Right atrium auricular region (tissue), 2 donors: ENCODE data around the gene GPX2. TPM values are rescaled to one million over a fixed set of nuclear protein-coding genes. Genes with fewer than 3 reads are reported as not detected.

ENCODE experiments used
- DNase-seq: peaks from one replicate; pipeline ENCODE4 v3.0.0-alpha.2; 2019; ENCODE audit warnings: low spot score
- H3K27ac ChIP-seq, 2 donors: fragments of 200-600 bp; sonication (generic); 1 replicate in 1 of 2; 2 replicates in 1 of 2; pipeline ENCODE4 v1.5.1; 2016 to 2019
- H3K27me3 ChIP-seq, 2 donors: fragments of 200-600 bp; sonication (generic); one replicate each; pipeline versions ENCODE4 v1.5.1 to v1.6.0; 2017 to 2019
- H3K36me3 ChIP-seq: fragments of 200-600 bp; sonication (generic); one replicate; pipeline ENCODE4 v1.5.1; 2016
- H3K4me1 ChIP-seq, 2 donors: fragments of 200-600 bp; sonication (generic); one replicate each; pipeline versions ENCODE4 v1.5.1 to v1.6.0; 2017 to 2019
- H3K4me3 ChIP-seq, 2 donors: fragments of 200-600 bp; sonication (generic); 1 replicate in 1 of 2; 2 replicates in 1 of 2; pipeline ENCODE4 v1.5.1; 2017 to 2019; ENCODE audit warnings: mild to moderate bottlenecking in 1 of 2, moderate library complexity in 1 of 2
- H3K9me3 ChIP-seq, 2 donors: fragments of 200-600 bp; sonication (generic); one replicate each; pipeline ENCODE4 v1.5.1; 2019
- CTCF ChIP-seq, 2 donors: fragments of 200-600 bp; sonication (generic); IDR thresholded peaks; one replicate each; pipeline ENCODE4 v1.5.1; 2019; ENCODE audit warnings: antibody characterized with exemption in 2 of 2
- total RNA-seq, 2 donors: library from RNA; depleted of rRNA; stranded (reverse); fragments of >200 nt; gene quantifications; one replicate each; pipeline ENCODE4 v1.1.0, GENCODE V29; 2016

The GPX2 gene
- total RNA-seq, 2 donors from 2014 or later = not detected

- H3K36me3 ChIP-seq = peaks cover 14% of the 10 kb centered on the region
- no peaks in the 10 kb centered on the region for H3K9me3 ChIP-seq
- no peak for TF ChIP-seq CTCF (IDR thresholded peaks at IDR 0.05)
- peak; percentile 53 for DNase-seq
- H3K4me3 ChIP-seq = no peak overlapping the region
- H3K27ac ChIP-seq = no peak overlapping the region
- H3K4me1 ChIP-seq = peaks cover 0 to 12% of the 10 kb centered on the region in 2 donors
- no peaks in the 10 kb centered on the region for H3K27me3 ChIP-seq
Observed at GRCh38 chr14:64944041-64944440, 1.5 kb upstream of the GPX2 start.

GRCh38 chr14:64943556-64943955, 1.0 kb upstream of the GPX2 start:
- Histone ChIP-seq H3K36me3 (peaks cover 11% of the 10 kb centered on the region), H3K27me3 (no peaks in the 10 kb centered on the region), H3K4me1 (peaks cover 0 to 8% of the 10 kb centered on the region in 2 donors), H3K9me3 (no peaks in the 10 kb centered on the region), H3K4me3 (no peak overlapping the region), H3K27ac (no peak overlapping the region)
- no peak for TF ChIP-seq CTCF (IDR thresholded peaks at IDR 0.05)
- DNase-seq = peak; percentile 46

- no peaks in the 10 kb centered on the region for H3K27me3 ChIP-seq
- DNase-seq = no peak
- peaks cover 0 to 12% of the 10 kb centered on the region in 2 donors for H3K4me1 ChIP-seq
- H3K36me3 ChIP-seq = no peaks in the 10 kb centered on the region
- no peak overlapping the region for H3K27ac ChIP-seq
- TF ChIP-seq CTCF (IDR thresholded peaks at IDR 0.05) = no peak
- no peaks in the 10 kb centered on the region for H3K9me3 ChIP-seq
- no peak overlapping the region for H3K4me3 ChIP-seq
Observed at GRCh38 chr14:64940336-64940910, 2.1 kb downstream of the GPX2 start.

GRCh38 chr14:64939817-64940190, 2.7 kb downstream of the GPX2 start:
- no peak for TF ChIP-seq CTCF (IDR thresholded peaks at IDR 0.05)
- no peak for DNase-seq
- H3K9me3 ChIP-seq = no peaks in the 10 kb centered on the region
- H3K27me3 ChIP-seq = no peaks in the 10 kb centered on the region
- no peak overlapping the region for H3K4me3 ChIP-seq
- no peaks in the 10 kb centered on the region for H3K36me3 ChIP-seq
- H3K27ac ChIP-seq = no peak overlapping the region
- peaks cover 0 to 19% of the 10 kb centered on the region in 2 donors for H3K4me1 ChIP-seq

- no peak for DNase-seq
- Histone ChIP-seq H3K4me3 (no peak overlapping the region), H3K4me1 (peaks cover 0 to 25% of the 10 kb centered on the region in 2 donors), H3K9me3 (no peaks in the 10 kb centered on the region), H3K36me3 (no peaks in the 10 kb centered on the region), H3K27ac (no peak overlapping the region), H3K27me3 (no peaks in the 10 kb centered on the region)
- TF ChIP-seq CTCF (IDR thresholded peaks at IDR 0.05) = no peak
Observed at GRCh38 chr14:64938972-64939816, 3.4 kb downstream of the GPX2 start.
